Measurements from ENCODE around the gene CR2.

- TF ChIP-seq TSHZ2 (CRISPR knock-in tag; IDR thresholded peaks at IDR 0.05) (no peak), CREB5 (CRISPR knock-in tag; IDR thresholded peaks at IDR 0.05; ENCODE audit: low read depth) (no peak), PPARA (CRISPR knock-in tag; IDR thresholded peaks at IDR 0.05; ENCODE audit: borderline replicate concordance) (no peak)
Observed at GRCh38 chr1:207404849-207405525, 49.1 kb upstream of the CR2 start.
